ENCODE results near the gene CCDC9B.

Gene CCDC9B

DNA sequence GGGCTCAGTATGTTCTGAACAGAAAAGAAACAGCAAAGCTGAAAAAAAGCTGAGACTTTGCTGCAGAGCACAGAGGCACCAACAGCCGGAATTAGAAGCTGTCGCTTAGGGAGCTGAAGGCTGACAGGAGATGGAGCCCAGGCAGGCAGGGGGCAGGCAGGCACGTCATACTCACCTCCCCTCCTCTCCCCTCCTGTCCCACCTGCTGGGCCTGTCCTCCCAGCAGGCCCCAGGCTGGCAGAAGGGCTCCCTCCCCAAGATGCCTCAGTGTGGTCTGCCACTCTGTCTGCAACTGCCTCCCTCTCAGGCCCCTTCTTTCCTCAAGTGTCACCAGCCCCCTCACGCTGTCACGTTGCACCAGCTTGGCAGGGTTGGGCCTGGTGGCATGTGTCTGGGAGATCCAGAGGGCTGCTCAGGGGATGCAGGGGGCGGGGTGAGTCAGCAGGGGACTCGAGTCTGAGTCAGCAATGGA lies 54.6 kb downstream of the CCDC9B start:
- no peaks in the 10 kb centered on the region for H3K27me3 ChIP-seq (ENCODE audit: insufficient read depth, poor library complexity, severe bottlenecking)

DNA sequence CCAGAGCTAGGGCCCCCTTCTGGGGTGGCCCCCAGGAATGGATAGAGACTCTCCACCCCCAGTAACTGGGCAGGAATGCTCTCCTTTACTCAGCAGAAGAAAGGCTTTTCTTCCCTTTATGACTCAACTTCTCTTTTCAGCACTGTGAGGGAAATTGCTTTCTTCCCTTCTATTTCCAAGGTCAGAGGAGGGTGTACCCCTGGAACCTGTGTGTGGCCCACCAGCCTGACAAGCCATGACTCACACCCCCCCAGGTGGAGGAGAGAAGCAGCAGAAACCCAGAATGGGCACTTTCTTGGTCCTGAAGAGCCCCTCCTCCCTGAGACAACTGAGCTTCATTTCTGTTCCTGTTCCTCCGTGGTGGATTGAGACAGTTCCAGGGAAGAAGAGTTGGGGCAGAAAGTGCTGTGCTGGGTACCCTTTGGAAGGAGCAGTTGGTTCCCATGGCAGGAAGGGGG lies 55.2 kb downstream of the CCDC9B start:
- DNase-seq (ENCODE audit: low read depth in 1 of 2, low spot score in 1 of 2) = no peak
- no peak for TF ChIP-seq REST (IDR thresholded peaks at IDR 0.05; ENCODE audit: insufficient replicate concordance, low read depth)
- no peak for TF ChIP-seq GABPA (IDR thresholded peaks at IDR 0.05; ENCODE audit: low read depth)
- TF ChIP-seq, protein P1, sequence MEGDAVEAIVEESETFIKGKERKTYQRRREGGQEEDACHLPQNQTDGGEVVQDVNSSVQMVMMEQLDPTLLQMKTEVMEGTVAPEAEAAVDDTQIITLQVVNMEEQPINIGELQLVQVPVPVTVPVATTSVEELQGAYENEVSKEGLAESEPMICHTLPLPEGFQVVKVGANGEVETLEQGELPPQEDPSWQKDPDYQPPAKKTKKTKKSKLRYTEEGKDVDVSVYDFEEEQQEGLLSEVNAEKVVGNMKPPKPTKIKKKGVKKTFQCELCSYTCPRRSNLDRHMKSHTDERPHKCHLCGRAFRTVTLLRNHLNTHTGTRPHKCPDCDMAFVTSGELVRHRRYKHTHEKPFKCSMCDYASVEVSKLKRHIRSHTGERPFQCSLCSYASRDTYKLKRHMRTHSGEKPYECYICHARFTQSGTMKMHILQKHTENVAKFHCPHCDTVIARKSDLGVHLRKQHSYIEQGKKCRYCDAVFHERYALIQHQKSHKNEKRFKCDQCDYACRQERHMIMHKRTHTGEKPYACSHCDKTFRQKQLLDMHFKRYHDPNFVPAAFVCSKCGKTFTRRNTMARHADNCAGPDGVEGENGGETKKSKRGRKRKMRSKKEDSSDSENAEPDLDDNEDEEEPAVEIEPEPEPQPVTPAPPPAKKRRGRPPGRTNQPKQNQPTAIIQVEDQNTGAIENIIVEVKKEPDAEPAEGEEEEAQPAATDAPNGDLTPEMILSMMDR (IDR thresholded peaks at IDR 0.05; ENCODE audit: insufficient read depth, low read length) = no peak
- no peak for TF ChIP-seq SPI1 (IDR thresholded peaks at IDR 0.05; ENCODE audit: borderline replicate concordance, low read depth)
- TF ChIP-seq POLR2AphosphoS5 (IDR thresholded peaks at IDR 0.05; ENCODE audit: low read depth) = no peak
- H3K27me3 ChIP-seq (ENCODE audit: insufficient read depth, poor library complexity, severe bottlenecking) = no peaks in the 10 kb centered on the region
- no peak overlapping the region for H3K4me3 ChIP-seq (replicated peaks; ENCODE audit: insufficient read depth, low read length)
- H3K27ac ChIP-seq (replicated peaks) = no peak overlapping the region

More for the DNA sequence above, 54.6 kb downstream of the CCDC9B start:
- no peak overlapping the region for H3K4me3 ChIP-seq (replicated peaks; ENCODE audit: insufficient read depth, low read length)
- no peak overlapping the region for H3K27ac ChIP-seq (replicated peaks)
- no peak for DNase-seq (ENCODE audit: low read depth in 1 of 2, low spot score in 1 of 2)
- TF ChIP-seq POLR2AphosphoS5 (IDR thresholded peaks at IDR 0.05; ENCODE audit: low read depth) (no peak), REST (IDR thresholded peaks at IDR 0.05; ENCODE audit: insufficient replicate concordance, low read depth) (no peak), SPI1 (IDR thresholded peaks at IDR 0.05; ENCODE audit: borderline replicate concordance, low read depth) (no peak), GABPA (IDR thresholded peaks at IDR 0.05; ENCODE audit: low read depth) (no peak)

DNA sequence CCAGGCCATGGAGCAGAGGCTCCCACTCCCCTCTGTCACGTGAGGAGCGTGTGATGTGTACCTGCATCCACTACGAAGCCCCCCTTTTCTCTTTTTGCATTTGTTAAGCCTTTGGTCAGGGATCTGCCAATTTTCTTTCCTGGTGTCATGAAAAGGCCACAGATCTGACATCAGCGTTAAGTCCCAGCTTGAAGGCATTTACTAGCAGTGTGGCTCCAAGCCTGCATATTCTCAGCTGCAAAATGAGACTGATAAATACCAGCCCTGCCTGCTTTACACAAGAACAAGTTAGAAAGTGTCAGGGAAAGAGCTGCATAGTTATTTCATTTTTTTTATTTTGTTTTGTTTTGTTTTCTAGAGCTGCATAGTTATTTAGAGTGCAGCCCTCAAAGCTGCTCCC lies 55.6 kb downstream of the CCDC9B start:
- Histone ChIP-seq H3K4me3 (replicated peaks; ENCODE audit: insufficient read depth, low read length) (no peak overlapping the region), H3K27me3 (ENCODE audit: insufficient read depth, poor library complexity, severe bottlenecking) (no peaks in the 10 kb centered on the region), H3K27ac (replicated peaks) (no peak overlapping the region)
- TF ChIP-seq REST (IDR thresholded peaks at IDR 0.05; ENCODE audit: insufficient replicate concordance, low read depth) (no peak), POLR2AphosphoS5 (IDR thresholded peaks at IDR 0.05; ENCODE audit: low read depth) (no peak)
- DNase-seq (ENCODE audit: low read depth in 1 of 2, low spot score in 1 of 2) = no peak

GRCh38 chr15:40283615-40284300 lies 57.0 kb downstream of the CCDC9B start:
- Histone ChIP-seq H3K27me3 (ENCODE audit: insufficient read depth, poor library complexity, severe bottlenecking) (no peaks in the 10 kb centered on the region), H3K27ac (replicated peaks) (no peak overlapping the region), H3K4me3 (replicated peaks; ENCODE audit: insufficient read depth, low read length) (no peak overlapping the region; the same call in 1 of the 2 replicates)
- no peak for TF ChIP-seq REST (IDR thresholded peaks at IDR 0.05; ENCODE audit: insufficient replicate concordance, low read depth)
- no peak for DNase-seq (ENCODE audit: low read depth in 1 of 2, low spot score in 1 of 2)

All from HL-60 (cell line).